Measurements from ENCODE around the gene COL25A1.
"Not testable (repeated sequence)": the region's sequence is repeated elsewhere in the genome, so short reads cannot be mapped to it uniquely, and the experiment has no call there.

COL25A1 gene

GRCh38 chr4:109162759-109163158 lies 139.7 kb downstream of the COL25A1 start:
- no peaks in the 10 kb centered on the region for H3K27me3 Mint-ChIP-seq
- no peaks in the 10 kb centered on the region for H3K9me3 Mint-ChIP-seq
- H3K4me3 Mint-ChIP-seq: no peak overlapping the region
- intact Hi-C loops (cut with micrococcal nuclease): no loop called here
- no peaks in the 10 kb centered on the region for H3K36me3 Mint-ChIP-seq (ENCODE audit: low read depth)
- H3K27ac Mint-ChIP-seq: no peak overlapping the region
- no peaks in the 10 kb centered on the region for H3K4me1 Mint-ChIP-seq (ENCODE audit: low read depth)

GRCh38 chr4:109160494-109160893 lies 142.0 kb downstream of the COL25A1 start:
- intact Hi-C loops (cut with micrococcal nuclease): no loop called here
- no peaks in the 10 kb centered on the region for H3K9me3 Mint-ChIP-seq
- no peak overlapping the region for H3K27ac Mint-ChIP-seq
- no peaks in the 10 kb centered on the region for H3K4me1 Mint-ChIP-seq (ENCODE audit: low read depth)
- H3K36me3 Mint-ChIP-seq (ENCODE audit: low read depth): no peaks in the 10 kb centered on the region
- H3K4me3 Mint-ChIP-seq: no peak overlapping the region
- H3K27me3 Mint-ChIP-seq: no peaks in the 10 kb centered on the region

- Mint-ChIP-seq H3K9me3 (no peaks in the 10 kb centered on the region), H3K4me3 (no peak overlapping the region), H3K27ac (no peak overlapping the region), H3K4me1 (ENCODE audit: low read depth) (no peaks in the 10 kb centered on the region), H3K36me3 (ENCODE audit: low read depth) (no peaks in the 10 kb centered on the region), H3K27me3 (no peaks in the 10 kb centered on the region)
- intact Hi-C loops (cut with micrococcal nuclease): no loop called here
Observed at GRCh38 chr4:109157696-109158095, 144.8 kb downstream of the COL25A1 start.

GRCh38 chr4:109157205-109157604 lies 145.3 kb downstream of the COL25A1 start:
- no peaks in the 10 kb centered on the region for H3K27me3 Mint-ChIP-seq
- H3K4me3 Mint-ChIP-seq: no peak overlapping the region
- intact Hi-C loops (cut with micrococcal nuclease): no loop called here

GRCh38 chr4:109156356-109156755 lies 146.1 kb downstream of the COL25A1 start:
- intact Hi-C loops (cut with micrococcal nuclease): no loop called here
- H3K9me3 Mint-ChIP-seq: no peaks in the 10 kb centered on the region
- H3K27ac Mint-ChIP-seq: no peak overlapping the region
- no peaks in the 10 kb centered on the region for H3K27me3 Mint-ChIP-seq
- no peak overlapping the region for H3K4me3 Mint-ChIP-seq
- no peaks in the 10 kb centered on the region for H3K36me3 Mint-ChIP-seq (ENCODE audit: low read depth)
- H3K4me1 Mint-ChIP-seq (ENCODE audit: low read depth): no peaks in the 10 kb centered on the region

More at GRCh38 chr4:109157205-109157604, 145.3 kb downstream of the COL25A1 start:
- Mint-ChIP-seq H3K36me3 (ENCODE audit: low read depth) (no peaks in the 10 kb centered on the region), H3K9me3 (no peaks in the 10 kb centered on the region), H3K27ac (no peak overlapping the region), H3K4me1 (ENCODE audit: low read depth) (no peaks in the 10 kb centered on the region)

- Mint-ChIP-seq H3K27me3 (no peaks in the 10 kb centered on the region), H3K4me1 (ENCODE audit: low read depth) (no peaks in the 10 kb centered on the region), H3K4me3 (no peak overlapping the region), H3K9me3 (no peaks in the 10 kb centered on the region), H3K36me3 (ENCODE audit: low read depth) (no peaks in the 10 kb centered on the region), H3K27ac (no peak overlapping the region)
- intact Hi-C loops (cut with micrococcal nuclease): no loop called here
Observed at GRCh38 chr4:109155682-109156283, 146.7 kb downstream of the COL25A1 start.

GRCh38 chr4:109155084-109155483 lies 147.4 kb downstream of the COL25A1 start:
- H3K4me3 Mint-ChIP-seq: no peak overlapping the region

GRCh38 chr4:109154424-109154823 lies 148.0 kb downstream of the COL25A1 start:
- no peaks in the 10 kb centered on the region for H3K36me3 Mint-ChIP-seq (ENCODE audit: low read depth)
- H3K4me1 Mint-ChIP-seq (ENCODE audit: low read depth): no peaks in the 10 kb centered on the region
- H3K27me3 Mint-ChIP-seq: no peaks in the 10 kb centered on the region
- H3K27ac Mint-ChIP-seq: no peak overlapping the region
- intact Hi-C loops (cut with micrococcal nuclease): no loop called here
- no peak overlapping the region for H3K4me3 Mint-ChIP-seq
- no peaks in the 10 kb centered on the region for H3K9me3 Mint-ChIP-seq

More at GRCh38 chr4:109155084-109155483, 147.4 kb downstream of the COL25A1 start:
- Mint-ChIP-seq H3K27ac (no peak overlapping the region), H3K9me3 (no peaks in the 10 kb centered on the region), H3K27me3 (no peaks in the 10 kb centered on the region), H3K36me3 (ENCODE audit: low read depth) (no peaks in the 10 kb centered on the region), H3K4me1 (ENCODE audit: low read depth) (no peaks in the 10 kb centered on the region)
- intact Hi-C loops (cut with micrococcal nuclease): no loop called here

- H3K4me1 Mint-ChIP-seq (ENCODE audit: low read depth): no peaks in the 10 kb centered on the region
- no peak overlapping the region for H3K27ac Mint-ChIP-seq
- no peak overlapping the region for H3K4me3 Mint-ChIP-seq
- H3K9me3 Mint-ChIP-seq: no peaks in the 10 kb centered on the region
- H3K27me3 Mint-ChIP-seq: no peaks in the 10 kb centered on the region
- intact Hi-C loops (cut with micrococcal nuclease): no loop called here
- no peaks in the 10 kb centered on the region for H3K36me3 Mint-ChIP-seq (ENCODE audit: low read depth)
Observed at GRCh38 chr4:109149836-109150235, 152.6 kb downstream of the COL25A1 start.

GRCh38 chr4:109148577-109149075 lies 153.8 kb downstream of the COL25A1 start:
- H3K9me3 Mint-ChIP-seq: peaks cover 7% of the 10 kb centered on the region
- no peaks in the 10 kb centered on the region for H3K27me3 Mint-ChIP-seq
- no peaks in the 10 kb centered on the region for H3K4me1 Mint-ChIP-seq (ENCODE audit: low read depth)
- no peak overlapping the region for H3K27ac Mint-ChIP-seq
- H3K36me3 Mint-ChIP-seq (ENCODE audit: low read depth): no peaks in the 10 kb centered on the region
- intact Hi-C loops (cut with micrococcal nuclease): no loop called here
- no peak overlapping the region for H3K4me3 Mint-ChIP-seq

GRCh38 chr4:109147135-109147534 lies 155.3 kb downstream of the COL25A1 start:
- Mint-ChIP-seq H3K4me1 (ENCODE audit: low read depth) (no peaks in the 10 kb centered on the region), H3K9me3 (peaks cover 21% of the 10 kb centered on the region), H3K36me3 (ENCODE audit: low read depth) (no peaks in the 10 kb centered on the region), H3K27ac (no peak overlapping the region), H3K4me3 (no peak overlapping the region), H3K27me3 (no peaks in the 10 kb centered on the region)
- intact Hi-C loops (cut with micrococcal nuclease): no loop called here

- Mint-ChIP-seq H3K27me3 (no peaks in the 10 kb centered on the region), H3K4me1 (ENCODE audit: low read depth) (no peaks in the 10 kb centered on the region), H3K4me3 (no peak overlapping the region), H3K36me3 (ENCODE audit: low read depth) (no peaks in the 10 kb centered on the region), H3K9me3 (peaks cover 27% of the 10 kb centered on the region), H3K27ac (no peak overlapping the region)
- intact Hi-C loops (cut with micrococcal nuclease): no loop called here
Observed at GRCh38 chr4:109146499-109146898, 156.0 kb downstream of the COL25A1 start.

GRCh38 chr4:109138125-109138524 lies 164.3 kb downstream of the COL25A1 start:
- H3K27ac Mint-ChIP-seq; H3K4me3 Mint-ChIP-seq; H3K27me3 Mint-ChIP-seq; H3K4me1 Mint-ChIP-seq (ENCODE audit: low read depth); intact Hi-C loops (cut with micrococcal nuclease); H3K36me3 Mint-ChIP-seq (ENCODE audit: low read depth): not testable (repeated sequence)
- peaks cover 16% of the 10 kb centered on the region for H3K9me3 Mint-ChIP-seq

GRCh38 chr4:109134921-109135320 lies 167.5 kb downstream of the COL25A1 start:
- Mint-ChIP-seq H3K27me3 (no peaks in the 10 kb centered on the region), H3K27ac (no peak overlapping the region), H3K9me3 (no peaks in the 10 kb centered on the region), H3K4me1 (ENCODE audit: low read depth) (no peaks in the 10 kb centered on the region), H3K4me3 (no peak overlapping the region), H3K36me3 (ENCODE audit: low read depth) (no peaks in the 10 kb centered on the region)
- intact Hi-C loops (cut with micrococcal nuclease): no loop called here

- Mint-ChIP-seq H3K36me3 (ENCODE audit: low read depth) (no peaks in the 10 kb centered on the region), H3K4me1 (ENCODE audit: low read depth) (no peaks in the 10 kb centered on the region), H3K4me3 (no peak overlapping the region), H3K9me3 (no peaks in the 10 kb centered on the region), H3K27ac (no peak overlapping the region), H3K27me3 (no peaks in the 10 kb centered on the region)
- intact Hi-C loops (cut with micrococcal nuclease): no loop called here
Observed at GRCh38 chr4:109134268-109134667, 168.2 kb downstream of the COL25A1 start.

Data from dendritic cell treated with granulocyte-macrophage colony-stimulating factor and Interleukin-4, amounts not matched to agents 40 ng/mL and 50 ng/mL, for 4 days (primary cell).